Kidney (tissue), 14 donors: ENCODE results near the gene FCN2. TPM values are rescaled to one million over a fixed set of nuclear protein-coding genes. Genes with fewer than 3 reads are reported as not detected.

Source experiments
- DNase-seq, 5 donors: peaks; one replicate each; pipeline ENCODE4 v3.0.0-alpha.2; 2013 to 2020
- FAIRE-seq: peaks from 2 replicates; lab custom pipeline; 2012; peaks lifted over from hg19 to GRCh38; lab: Jason Lieb, UNC
- H3K27ac ChIP-seq, 2 donors: one replicate each; pipeline ENCODE4 v1.7.0; 2013; ENCODE audit warnings: low read depth in 2 of 2, low read length in 2 of 2, inconsistent platforms in 1 of 2
- H3K27me3 ChIP-seq: one replicate; pipeline ENCODE4 v1.7.1; 2013; ENCODE audit warnings: low read length, inconsistent platforms; ENCODE audit not compliant: control insufficient read depth, insufficient read depth
- H3K36me3 ChIP-seq, 3 donors: one replicate each; pipeline versions ENCODE4 v1.7.0 to v1.7.1; 2013; ENCODE audit warnings: low read length in 3 of 3, control low read depth in 1 of 3, inconsistent platforms in 1 of 3; ENCODE audit not compliant: insufficient read depth in 3 of 3, control insufficient read depth in 2 of 3
- H3K4me1 ChIP-seq, 3 donors: one replicate each; pipeline versions ENCODE4 v1.7.0 to v1.7.1; 2013; ENCODE audit warnings: low read length in 3 of 3, inconsistent platforms in 1 of 3, low read depth in 1 of 3; ENCODE audit not compliant: control insufficient read depth in 2 of 3, insufficient read depth in 2 of 3
- H3K4me3 ChIP-seq, 3 donors: one replicate each; pipeline versions ENCODE4 v1.7.0 to v1.8.1; 2013; ENCODE audit warnings: low read length in 3 of 3, control low read depth in 1 of 3, inconsistent platforms in 1 of 3
- H3K9ac ChIP-seq, 3 donors: one replicate each; pipeline versions ENCODE4 v1.7.0 to v1.7.1; 2013; ENCODE audit warnings: low read length in 3 of 3, control low read depth in 1 of 3, inconsistent platforms in 1 of 3
- H3K9me3 ChIP-seq, 3 donors: one replicate each; pipeline versions ENCODE4 v1.7.0 to v1.7.1; 2013; ENCODE audit warnings: low read length in 3 of 3, control low read depth in 1 of 3, inconsistent platforms in 1 of 3; ENCODE audit not compliant: control insufficient read depth in 2 of 3, insufficient read depth in 1 of 3
- intact Hi-C: fragments of 100-400 bp; cut with DNase I; formaldehyde crosslinking; loops from one replicate; pipeline ENCODE4 v1.11.1; 2022
- polyA plus RNA-seq: library from polyadenylated mRNA; stranded (reverse); fragments of 350-450 nt; fragmentation: Illumina TruSeq; extraction: RNeasy Lipid Tissue Mini Kit (QIAGEN cat#74804); gene quantifications from one replicate; pipeline ENCODE4 v1.2.3, GENCODE V29; 2014; ENCODE audit warnings: low read depth, low replicate concordance; ENCODE audit not compliant: insufficient read depth
- total RNA-seq: library from RNA; stranded (reverse); fragmentation: NEBNext Ultra II Directional; extraction: Animal tissue kit (Norgen Biotek cat#: 25700); gene quantifications from one replicate; pipeline ENCODE4 v1.2.1, GENCODE V29; 2021
- TF ChIP-seq, protein P1 (sequence below): IDR thresholded peaks from 3 replicates; pipeline ENCODE4 v1.5.1; 2012; ENCODE audit warnings: mild to moderate bottlenecking, moderate library complexity, borderline replicate concordance; ENCODE audit not compliant: insufficient read depth; ENCODE audit errors: extremely low read depth
- donor health status: control.
- donor health status: control.
- donor health status: control.
- donor health status: control.
- donor health status: control.
- donor health status: DM: yes; HTN: yes; CAD: no.
- donor health status: Normal renal cell carcinoma (clear cell type).

Gene FCN2
- total and polyA plus RNA-seq, 2 donors from 2014 or later, result 2.8 to 3.6 TPM

DNA sequence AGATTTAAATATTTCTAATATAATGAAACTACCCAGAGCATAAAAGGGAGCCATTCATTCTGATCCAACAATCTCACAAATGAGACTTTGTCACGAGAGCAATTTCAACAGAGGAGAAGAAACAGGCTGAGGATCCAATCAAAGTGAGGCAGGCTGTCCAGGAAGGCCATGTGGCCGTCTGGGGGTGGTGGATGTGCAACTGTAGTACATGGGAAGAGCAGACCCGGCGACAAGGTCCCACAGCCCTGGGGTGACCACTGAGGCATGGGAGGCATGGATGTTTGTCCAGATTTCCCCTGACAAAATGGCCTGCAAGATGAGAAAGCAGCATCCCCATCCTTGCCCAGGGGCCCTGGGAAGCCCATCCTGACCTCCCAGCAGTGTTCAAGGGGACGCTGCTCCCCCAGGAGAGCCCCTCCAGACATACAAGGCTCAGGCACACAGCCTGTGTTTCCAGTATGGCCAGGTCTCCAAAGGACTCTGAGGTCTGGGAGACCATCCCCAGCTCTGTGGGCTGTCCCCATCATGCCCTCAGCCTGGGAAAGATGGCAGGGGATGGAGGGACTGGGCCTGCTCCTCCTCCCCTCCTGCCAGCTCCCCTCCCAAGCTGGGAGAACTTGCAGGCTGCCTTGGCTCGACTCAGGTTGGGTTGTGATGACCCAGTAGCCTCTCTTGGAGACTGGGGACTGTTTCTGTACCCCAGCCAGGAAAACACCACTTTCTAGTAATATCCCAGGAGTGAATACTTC lies 27.5 kb upstream of the FCN2 start:
- intact Hi-C loops, result no loop called here
- Histone ChIP-seq H3K9me3 (peaks cover 0 to 3% (median 0%) of the 10 kb centered on the region in 3 donors), H3K27ac (no peak overlapping the region), H3K36me3 (no peaks in the 10 kb centered on the region), H3K4me3 (no peak overlapping the region), H3K27me3 (no peaks in the 10 kb centered on the region), H3K9ac (no peak overlapping the region), H3K4me1 (no peaks in the 10 kb centered on the region)
- FAIRE-seq (no peak), DNase-seq (peak in 1 of 5 donors; percentile 22)
- TF ChIP-seq, protein P1, sequence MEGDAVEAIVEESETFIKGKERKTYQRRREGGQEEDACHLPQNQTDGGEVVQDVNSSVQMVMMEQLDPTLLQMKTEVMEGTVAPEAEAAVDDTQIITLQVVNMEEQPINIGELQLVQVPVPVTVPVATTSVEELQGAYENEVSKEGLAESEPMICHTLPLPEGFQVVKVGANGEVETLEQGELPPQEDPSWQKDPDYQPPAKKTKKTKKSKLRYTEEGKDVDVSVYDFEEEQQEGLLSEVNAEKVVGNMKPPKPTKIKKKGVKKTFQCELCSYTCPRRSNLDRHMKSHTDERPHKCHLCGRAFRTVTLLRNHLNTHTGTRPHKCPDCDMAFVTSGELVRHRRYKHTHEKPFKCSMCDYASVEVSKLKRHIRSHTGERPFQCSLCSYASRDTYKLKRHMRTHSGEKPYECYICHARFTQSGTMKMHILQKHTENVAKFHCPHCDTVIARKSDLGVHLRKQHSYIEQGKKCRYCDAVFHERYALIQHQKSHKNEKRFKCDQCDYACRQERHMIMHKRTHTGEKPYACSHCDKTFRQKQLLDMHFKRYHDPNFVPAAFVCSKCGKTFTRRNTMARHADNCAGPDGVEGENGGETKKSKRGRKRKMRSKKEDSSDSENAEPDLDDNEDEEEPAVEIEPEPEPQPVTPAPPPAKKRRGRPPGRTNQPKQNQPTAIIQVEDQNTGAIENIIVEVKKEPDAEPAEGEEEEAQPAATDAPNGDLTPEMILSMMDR, result no peak

DNA sequence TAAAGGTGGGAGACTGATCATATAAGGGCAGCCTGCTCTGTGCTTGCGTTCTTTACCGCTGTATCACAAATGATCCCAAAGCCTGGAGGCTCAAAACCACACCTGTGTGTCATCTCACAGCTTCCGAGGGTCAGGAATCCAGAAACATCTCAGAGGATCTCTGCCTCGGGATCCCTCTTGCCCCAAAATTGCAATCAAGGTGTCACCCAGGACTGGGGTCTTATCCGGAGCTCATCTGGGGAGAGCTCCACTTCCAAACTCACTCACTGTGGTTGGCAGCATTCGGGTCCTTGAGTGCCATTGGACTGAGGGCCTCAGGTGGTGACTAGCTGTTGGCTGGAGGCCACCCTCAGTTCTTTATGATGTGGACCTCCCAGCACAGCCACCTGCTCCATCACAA lies 26.7 kb upstream of the FCN2 start:
- Histone ChIP-seq H3K27me3 (no peaks in the 10 kb centered on the region), H3K9ac (no peak overlapping the region), H3K9me3 (peaks cover 0 to 3% (median 0%) of the 10 kb centered on the region in 3 donors), H3K4me1 (no peaks in the 10 kb centered on the region), H3K4me3 (no peak overlapping the region), H3K27ac (no peak overlapping the region), H3K36me3 (no peaks in the 10 kb centered on the region)
- TF ChIP-seq, protein P1, result no peak
- intact Hi-C loops, result no loop called here
- DNase-seq, result peak in 1 of 5 donors; percentile 11
- FAIRE-seq, result no peak

DNA sequence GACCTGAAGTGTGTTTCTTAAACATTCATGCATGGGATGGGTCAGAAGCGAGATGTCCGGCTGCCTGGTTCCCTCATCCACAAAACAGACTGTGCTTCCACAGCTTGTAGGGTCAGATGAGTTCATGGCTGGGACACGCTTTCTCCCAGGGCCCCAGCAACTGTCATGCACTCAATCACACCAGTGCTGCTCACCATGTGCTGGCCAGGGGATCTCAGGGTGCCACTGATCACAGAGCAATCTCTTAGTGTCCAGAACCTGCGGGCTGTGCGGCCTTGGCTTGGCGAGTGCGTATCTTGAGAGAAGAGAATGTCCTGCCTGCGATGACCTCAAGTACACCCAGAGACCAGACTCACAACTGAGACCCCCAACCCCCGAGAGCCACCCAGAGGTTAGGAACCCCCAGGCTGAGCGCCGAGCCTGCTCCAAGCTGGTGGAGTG lies 26.0 kb upstream of the FCN2 start:
- Histone ChIP-seq H3K27me3 (no peaks in the 10 kb centered on the region), H3K4me1 (no peaks in the 10 kb centered on the region), H3K36me3 (no peaks in the 10 kb centered on the region), H3K9me3 (peaks cover 0 to 3% (median 0%) of the 10 kb centered on the region in 3 donors), H3K27ac (no peak overlapping the region), H3K9ac (no peak overlapping the region), H3K4me3 (no peak overlapping the region)
- TF ChIP-seq, protein P1, result no peak
- intact Hi-C loops, result no loop called here
- FAIRE-seq (no peak), DNase-seq (peak in 1 of 5 donors; percentile 43)
